Measurements from ENCODE around the gene EMD.
"Not testable (repeated sequence)": the region's sequence is repeated elsewhere in the genome, so short reads cannot be mapped to it uniquely, and the experiment has no call there.

The EMD gene

GRCh38 chrX:154396973-154397887 is 18.1 kb downstream of the EMD start:
- TF ChIP-seq POLR2AphosphoS5 (IDR thresholded peaks at IDR 0.05; ENCODE audit: low read depth, low read length): no peak
- peak; percentile 47 for DNase-seq (ENCODE audit: insufficient read length, low spot score)
- peak; percentile 75 for FAIRE-seq

GRCh38 chrX:154397888-154398667 is 19.0 kb downstream of the EMD start, which contains the start of gene RPL10:
Gene RPL10, plus strand, starts transcription at chrX:154398377. Its CDS starts 143 bp downstream, at chrX:154398520.
- FAIRE-seq (peak; percentile 99), DNase-seq (ENCODE audit: insufficient read length, low spot score) (peak; percentile 80)
- peak; percentile 96 for TF ChIP-seq POU2F2 (IDR thresholded peaks at IDR 0.05; ENCODE audit: low read depth, low read length)
- TF ChIP-seq TAF1 (IDR thresholded peaks at IDR 0.05; ENCODE audit: low read depth, low read length): peak; percentile 99
- TF ChIP-seq POLR2AphosphoS5 (IDR thresholded peaks at IDR 0.05; ENCODE audit: low read depth, low read length): peak; percentile 100
- TF ChIP-seq POLR2A (IDR thresholded peaks at IDR 0.05; ENCODE audit: low read depth, low read length): peak; percentile 100
- no peak for TF ChIP-seq PAX5 (IDR thresholded peaks at IDR 0.05; ENCODE audit: insufficient read depth, low read length, severe bottlenecking)
- no peak for TF ChIP-seq SPI1 (IDR thresholded peaks at IDR 0.05; ENCODE audit: low read depth, low read length)

GRCh38 chrX:154398668-154399526 is 19.8 kb downstream of the EMD start:
- FAIRE-seq (no peak), DNase-seq (ENCODE audit: insufficient read length, low spot score) (no peak)
- no peak for TF ChIP-seq PAX5 (IDR thresholded peaks at IDR 0.05; ENCODE audit: insufficient read depth, low read length, severe bottlenecking)
- 0 out of 2 replicates have a peak, but pooled peaks have one; percentile 32 for TF ChIP-seq POU2F2 (IDR thresholded peaks at IDR 0.05; ENCODE audit: low read depth, low read length)

DNA sequence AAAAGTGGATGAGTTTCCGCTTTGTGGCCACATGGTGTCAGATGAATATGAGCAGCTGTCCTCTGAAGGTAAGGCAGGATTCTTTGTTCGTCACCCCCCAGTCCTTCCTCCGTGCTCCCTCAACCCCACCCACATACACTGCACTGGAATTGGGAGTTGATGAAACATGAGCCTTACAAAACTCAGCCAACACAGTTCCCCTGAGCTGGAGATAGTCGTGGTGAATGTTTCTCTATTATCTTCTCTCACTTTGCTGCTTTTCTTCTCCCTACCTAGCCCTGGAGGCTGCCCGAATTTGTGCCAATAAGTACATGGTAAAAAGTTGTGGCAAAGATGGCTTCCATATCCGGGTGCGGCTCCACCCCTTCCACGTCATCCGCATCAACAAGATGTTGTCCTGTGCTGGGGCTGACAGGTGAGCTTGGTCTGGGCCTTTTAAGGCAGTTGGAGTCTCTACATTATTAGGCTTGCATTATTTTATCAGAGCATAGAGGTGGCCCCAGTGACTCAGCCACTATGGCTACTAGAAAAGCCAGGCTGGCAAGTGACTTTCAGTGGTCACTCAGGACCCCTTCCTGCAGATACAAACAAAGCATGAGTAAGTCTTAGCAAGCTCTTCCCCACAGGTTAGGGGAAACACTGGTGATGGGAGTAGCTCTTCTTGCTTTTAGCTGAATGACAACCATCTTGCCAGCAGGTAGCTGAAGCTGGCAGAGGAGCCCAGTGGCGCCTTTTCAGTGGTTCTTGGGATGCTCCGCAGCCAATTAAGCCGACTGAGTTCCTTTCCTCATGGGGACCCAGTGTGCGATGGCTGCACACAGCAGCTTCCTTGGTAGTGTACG is 20.7 kb downstream of the EMD start:
- peak; percentile 8; the same call in 1 of the 2 replicates for TF ChIP-seq POLR2AphosphoS5 (IDR thresholded peaks at IDR 0.05; ENCODE audit: low read depth, low read length)
- TF ChIP-seq SPI1 (IDR thresholded peaks at IDR 0.05; ENCODE audit: low read depth, low read length): no peak
- peak; percentile 75 for FAIRE-seq
- DNase-seq (ENCODE audit: insufficient read length, low spot score): no peak

DNA sequence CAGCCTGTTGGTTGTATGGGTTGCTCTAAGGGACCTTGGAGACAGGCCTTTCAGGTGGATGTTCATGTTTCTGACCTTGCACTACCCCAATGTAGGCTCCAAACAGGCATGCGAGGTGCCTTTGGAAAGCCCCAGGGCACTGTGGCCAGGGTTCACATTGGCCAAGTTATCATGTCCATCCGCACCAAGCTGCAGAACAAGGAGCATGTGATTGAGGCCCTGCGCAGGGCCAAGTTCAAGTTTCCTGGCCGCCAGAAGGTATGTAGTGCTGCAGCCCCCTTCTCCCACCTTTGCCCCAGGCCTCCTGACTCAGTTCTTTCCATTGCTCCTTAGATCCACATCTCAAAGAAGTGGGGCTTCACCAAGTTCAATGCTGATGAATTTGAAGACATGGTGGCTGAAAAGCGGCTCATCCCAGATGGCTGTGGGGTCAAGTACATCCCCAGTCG is 21.3 kb downstream of the EMD start:
- not testable (repeated sequence) for DNase-seq (ENCODE audit: insufficient read length, low spot score); FAIRE-seq

GRCh38 chrX:154401045-154401799 is 22.1 kb downstream of the EMD start:
- no peak for FAIRE-seq
- no peak for DNase-seq (ENCODE audit: insufficient read length, low spot score)
- no peak for TF ChIP-seq TAF1 (IDR thresholded peaks at IDR 0.05; ENCODE audit: low read depth, low read length)
- TF ChIP-seq SPI1 (IDR thresholded peaks at IDR 0.05; ENCODE audit: low read depth, low read length): no peak
- peak; percentile 93 for TF ChIP-seq POLR2A (IDR thresholded peaks at IDR 0.05; ENCODE audit: low read depth, low read length)
- peak; percentile 67; the same call in 1 of the 2 replicates for TF ChIP-seq POU2F2 (IDR thresholded peaks at IDR 0.05; ENCODE audit: low read depth, low read length)
- TF ChIP-seq PAX5 (IDR thresholded peaks at IDR 0.05; ENCODE audit: insufficient read depth, low read length, severe bottlenecking): no peak
- TF ChIP-seq POLR2AphosphoS5 (IDR thresholded peaks at IDR 0.05; ENCODE audit: low read depth, low read length): peak; percentile 96

- TF ChIP-seq PAX5 (IDR thresholded peaks at IDR 0.05; ENCODE audit: insufficient read depth, low read length, severe bottlenecking): no peak
- DNase-seq (ENCODE audit: insufficient read length, low spot score) (no peak), FAIRE-seq (no peak)
Measured at GRCh38 chrX:154401918-154402621, 23.0 kb downstream of the EMD start.

- FAIRE-seq (no peak), DNase-seq (ENCODE audit: insufficient read length, low spot score) (no peak)
- TF ChIP-seq POLR2A (IDR thresholded peaks at IDR 0.05; ENCODE audit: low read depth, low read length) (no peak), SPI1 (IDR thresholded peaks at IDR 0.05; ENCODE audit: low read depth, low read length) (no peak), POLR2AphosphoS5 (IDR thresholded peaks at IDR 0.05; ENCODE audit: low read depth, low read length) (no peak), TAF1 (IDR thresholded peaks at IDR 0.05; ENCODE audit: low read depth, low read length) (no peak), PAX5 (IDR thresholded peaks at IDR 0.05; ENCODE audit: insufficient read depth, low read length, severe bottlenecking) (no peak), POU2F2 (IDR thresholded peaks at IDR 0.05; ENCODE audit: low read depth, low read length) (no peak)
Measured at GRCh38 chrX:154402622-154403127, 23.6 kb downstream of the EMD start.

All from GM12891 (cell line).